Breast epithelium (tissue), 3 donors: ENCODE data around the gene BPTF.

Source experiments
- POLR2A ChIP-seq: fragments of 450-650 bp; IDR thresholded peaks from one replicate; pipeline ENCODE4 v1.6.1; 2016; ENCODE audit warnings: antibody characterized with exemption, mild to moderate bottlenecking, moderate library complexity
- TF ChIP-seq, protein P1 (sequence below), 3 donors: fragments of 450-650 bp; IDR thresholded peaks; one replicate each; pipeline ENCODE4 v1.5.1; 2016 to 2017; ENCODE audit warnings: antibody characterized with exemption in 3 of 3, mild to moderate bottlenecking in 3 of 3, moderate library complexity in 3 of 3

- TF ChIP-seq, protein P1, sequence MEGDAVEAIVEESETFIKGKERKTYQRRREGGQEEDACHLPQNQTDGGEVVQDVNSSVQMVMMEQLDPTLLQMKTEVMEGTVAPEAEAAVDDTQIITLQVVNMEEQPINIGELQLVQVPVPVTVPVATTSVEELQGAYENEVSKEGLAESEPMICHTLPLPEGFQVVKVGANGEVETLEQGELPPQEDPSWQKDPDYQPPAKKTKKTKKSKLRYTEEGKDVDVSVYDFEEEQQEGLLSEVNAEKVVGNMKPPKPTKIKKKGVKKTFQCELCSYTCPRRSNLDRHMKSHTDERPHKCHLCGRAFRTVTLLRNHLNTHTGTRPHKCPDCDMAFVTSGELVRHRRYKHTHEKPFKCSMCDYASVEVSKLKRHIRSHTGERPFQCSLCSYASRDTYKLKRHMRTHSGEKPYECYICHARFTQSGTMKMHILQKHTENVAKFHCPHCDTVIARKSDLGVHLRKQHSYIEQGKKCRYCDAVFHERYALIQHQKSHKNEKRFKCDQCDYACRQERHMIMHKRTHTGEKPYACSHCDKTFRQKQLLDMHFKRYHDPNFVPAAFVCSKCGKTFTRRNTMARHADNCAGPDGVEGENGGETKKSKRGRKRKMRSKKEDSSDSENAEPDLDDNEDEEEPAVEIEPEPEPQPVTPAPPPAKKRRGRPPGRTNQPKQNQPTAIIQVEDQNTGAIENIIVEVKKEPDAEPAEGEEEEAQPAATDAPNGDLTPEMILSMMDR (IDR thresholded peaks at IDR 0.05), result no peak
- no peak for TF ChIP-seq POLR2A
These were observed 121.2 kb downstream of the BPTF start for GRCh38 chr17:67946513-67946912.
